HG02763 (cell line): ENCODE data around the gene TRAF3IP1.
"Not testable (repeated sequence)": the region's sequence is repeated elsewhere in the genome, so short reads cannot be mapped to it uniquely, and the experiment has no call there.

Experiments
- ATAC-seq: cut with Tn5 transposase; IDR thresholded peaks from one replicate; pipeline ENCODE4 v1.9.1; 2021; ENCODE audit warnings: mild to moderate bottlenecking, moderate library complexity; ENCODE audit not compliant: unreplicated experiment

The TRAF3IP1 gene

GRCh38 chr2:238337846-238338245 lies 17.5 kb downstream of the TRAF3IP1 start:
- no peak for ATAC-seq

- no peak for ATAC-seq
Measured at GRCh38 chr2:238338710-238339394, 18.5 kb downstream of the TRAF3IP1 start.

- ATAC-seq: no peak
Measured at GRCh38 chr2:238339395-238339780, 19.1 kb downstream of the TRAF3IP1 start.

GRCh38 chr2:238339814-238340213 lies 19.5 kb downstream of the TRAF3IP1 start:
- ATAC-seq: no peak

- ATAC-seq: no peak
Measured at GRCh38 chr2:238341536-238341935, 21.2 kb downstream of the TRAF3IP1 start.

- no peak for ATAC-seq
Measured at GRCh38 chr2:238344035-238344434, 23.7 kb downstream of the TRAF3IP1 start.

- no peak for ATAC-seq
Measured at GRCh38 chr2:238344517-238344916, 24.2 kb downstream of the TRAF3IP1 start.

- ATAC-seq: no peak
Measured at GRCh38 chr2:238345297-238345968, 25.1 kb downstream of the TRAF3IP1 start.

- ATAC-seq: no peak
Measured at GRCh38 chr2:238346544-238346943, 26.2 kb downstream of the TRAF3IP1 start.

- no peak for ATAC-seq
Measured at GRCh38 chr2:238350150-238350897, 30.0 kb downstream of the TRAF3IP1 start.

- ATAC-seq: no peak
Measured at GRCh38 chr2:238351315-238351714, 31.0 kb downstream of the TRAF3IP1 start.

GRCh38 chr2:238352361-238352760 lies 32.0 kb downstream of the TRAF3IP1 start:
- no peak for ATAC-seq

GRCh38 chr2:238358769-238359168 lies 38.5 kb downstream of the TRAF3IP1 start:
- ATAC-seq: no peak

GRCh38 chr2:238359403-238359802 lies 39.1 kb downstream of the TRAF3IP1 start:
- ATAC-seq: no peak

- no peak for ATAC-seq
Measured at GRCh38 chr2:238361877-238362276, 41.6 kb downstream of the TRAF3IP1 start.

GRCh38 chr2:238362626-238363025 lies 42.3 kb downstream of the TRAF3IP1 start:
- ATAC-seq: no peak

GRCh38 chr2:238369591-238370040 lies 49.3 kb downstream of the TRAF3IP1 start:
- no peak for ATAC-seq

GRCh38 chr2:238370094-238370822 lies 49.9 kb downstream of the TRAF3IP1 start:
- no peak for ATAC-seq

GRCh38 chr2:238370823-238371372 lies 50.6 kb downstream of the TRAF3IP1 start:
- no peak for ATAC-seq

GRCh38 chr2:238372277-238372676 lies 52.0 kb downstream of the TRAF3IP1 start:
- not testable (repeated sequence) for ATAC-seq

GRCh38 chr2:238376884-238377391 lies 56.6 kb downstream of the TRAF3IP1 start:
- no peak for ATAC-seq
